K562 (cell line): ENCODE measurements around the gene AMBRA1. TPM values are rescaled to one million over a fixed set of nuclear protein-coding genes. Genes with fewer than 3 reads are reported as not detected.

Experiments used
- AFF4 ChIP-seq: sonication (generic); formaldehyde crosslinking; IDR thresholded peaks from 2 replicates; pipeline ENCODE4 v1.8.0; 2023; ENCODE audit warnings: mild to moderate bottlenecking, missing genetic modification reagents
- CGGBP1 ChIP-seq: fragments of 250-450 bp; sonication (Bioruptor Pico); IDR thresholded peaks from 2 replicates; pipeline ENCODE4 v1.9.0; 2021; ENCODE audit warnings: mild to moderate bottlenecking
- CREB3L1 ChIP-seq: fragments of 450-650 bp; IDR thresholded peaks from 2 replicates; pipeline ENCODE4 v1.6.1; 2014; ENCODE audit warnings: low read depth, mild to moderate bottlenecking, moderate library complexity, borderline replicate concordance
- PML ChIP-seq: IDR thresholded peaks from 2 replicates; pipeline ENCODE4 v1.6.1; 2012; ENCODE audit warnings: low read length, inconsistent platforms
- RUNX1 ChIP-seq: sonication (generic); IDR thresholded peaks from 2 replicates; pipeline ENCODE4 v1.6.1; 2016; ENCODE audit warnings: antibody characterized with exemption, low read depth
- SREBF2 ChIP-seq: sonication (generic); formaldehyde crosslinking; IDR thresholded peaks from 2 replicates; pipeline ENCODE4 v1.4.0; 2020; ENCODE audit warnings: mild to moderate bottlenecking, missing genetic modification reagents
- UBTF ChIP-seq, 2 experiments: IDR thresholded peaks; 2 replicates each; pipeline ENCODE4 v1.6.1; 2012; ENCODE audit warnings: improper control_type of control experiment in 2 of 2, low read depth in 2 of 2, low read length in 2 of 2, borderline replicate concordance in 1 of 2
- ZFP1 ChIP-seq: fragments of 450-650 bp; formaldehyde crosslinking; IDR thresholded peaks from 2 replicates; pipeline ENCODE4 v1.4.0; 2020; ENCODE audit warnings: mild to moderate bottlenecking, mixed read lengths
- ZNF175 ChIP-seq: fragments of 200-800 bp; sonication (Bioruptor generic); IDR thresholded peaks from 2 replicates; pipeline ENCODE4 v1.6.1; 2016; ENCODE audit warnings: low read depth, mild to moderate bottlenecking, missing genetic modification characterization, missing compliant biosample characterization
- ZNF518B ChIP-seq: fragments of 250-450 bp; sonication (Bioruptor Pico); IDR thresholded peaks from 2 replicates; pipeline ENCODE4 v1.5.0; 2021; ENCODE audit warnings: mild to moderate bottlenecking, moderate library complexity
- polyA plus RNA-seq, 8 experiments: library from polyadenylated mRNA; depleted of rRNA in 4 of 8; stranded (reverse) in 5 of 8; unstranded in 3 of 8; fragments of >200 nt; fragmentation: Nextera tagmentation in 2 of 8; fragmentation: Illumina TruSeq in 1 of 8; extraction: Ambion mirVana in 2 of 8; extraction: Trizol in 1 of 8; gene quantifications; 2 replicates each; pipeline versions ENCODE4 v1.2.1 to v1.2.3, GENCODE V29; 2011 to 2014; ENCODE audit warnings: inconsistent platforms in 1 of 8, missing spikeins in 1 of 8
- total RNA-seq, 7 experiments: library from RNA; depleted of rRNA in 6 of 7; stranded (reverse); fragments of >200 nt in 6 of 7; fragmentation: Illumina TruSeq in 2 of 7; extraction: Trizol in 2 of 7; gene quantifications; 2 replicates each; pipeline versions ENCODE4 v1.2.1 to v1.2.3, GENCODE V29; 2011 to 2021; ENCODE audit warnings: low replicate concordance in 1 of 7

The AMBRA1 gene
- total and polyA plus RNA-seq, 9 of the 15 experiments (the other 6 are each of a cell fraction or from before 2014, with no cell fraction given): 0.15 to 24.5 (median 13.0) TPM

- peak; percentile 74; the same call in 1 of the 2 replicates for TF ChIP-seq CREB3L1
- no peak; the same call in 1 of the 2 replicates for TF ChIP-seq ZNF175 (CRISPR knock-in tag)
- TF ChIP-seq UBTF (IDR thresholded peaks at IDR 0.05; ENCODE audit: borderline replicate concordance in 1 of 2, low read depth in 2 of 2, low read length in 2 of 2): peak in 1 of 2 experiments; percentile 82; a peak in 1 of 4 replicates
- TF ChIP-seq AFF4 (CRISPR knock-in tag): peak; percentile 71; the same call in 1 of the 2 replicates
- TF ChIP-seq RUNX1: no peak
- TF ChIP-seq ZFP1 (CRISPR knock-in tag): no peak
- TF ChIP-seq PML: peak; percentile 67
- peak; percentile 86; the same call in 1 of the 2 replicates for TF ChIP-seq CGGBP1
- no peak for TF ChIP-seq SREBF2 (CRISPR knock-in tag)
- no peak for TF ChIP-seq ZNF518B (CRISPR knock-in tag)
Measured at GRCh38 chr11:46617134-46617971, 23.5 kb upstream of the AMBRA1 start, which contains the start of the genes ATG13 and HARBI1 (continued).
